Hepatocyte (in vitro differentiated cells): Measurements from ENCODE around the gene GDF11. TPM values are rescaled to one million over a fixed set of nuclear protein-coding genes. Genes with fewer than 3 reads are reported as not detected.

Experiments
- DNase-seq: peaks from one replicate; pipeline ENCODE4 v3.0.0-alpha.2; 2016; ENCODE audit warnings: low spot score
- H2AFZ ChIP-seq: fragments of 200-600 bp; sonication (generic); 2 replicates; pipeline ENCODE4 v1.6.0; 2016; ENCODE audit warnings: antibody characterized with exemption, mild to moderate bottlenecking
- H3K27ac ChIP-seq: fragments of 200-600 bp; sonication (generic); 2 replicates; pipeline ENCODE4 v1.5.1; 2016; ENCODE audit warnings: mild to moderate bottlenecking
- H3K27me3 ChIP-seq: fragments of 200-600 bp; sonication (generic); 2 replicates; pipeline ENCODE4 v1.6.1; 2016
- H3K36me3 ChIP-seq: fragments of 200-600 bp; sonication (generic); replicated peaks from 2 replicates; pipeline ENCODE4 v1.5.1; 2016; ENCODE audit warnings: low read depth; ENCODE audit not compliant: insufficient read depth
- H3K4me1 ChIP-seq: fragments of 200-600 bp; sonication (generic); 2 replicates; pipeline ENCODE4 v1.5.1; 2016; ENCODE audit warnings: mild to moderate bottlenecking, moderate library complexity; ENCODE audit not compliant: insufficient read depth
- H3K4me2 ChIP-seq: fragments of 200-600 bp; sonication (generic); 2 replicates; pipeline ENCODE4 v1.6.0; 2016
- H3K4me3 ChIP-seq: fragments of 200-600 bp; sonication (generic); 2 replicates; pipeline ENCODE4 v1.5.1; 2016; ENCODE audit warnings: mild to moderate bottlenecking
- H3K79me2 ChIP-seq: fragments of 200-600 bp; sonication (generic); 2 replicates; pipeline ENCODE4 v1.6.0; 2017; ENCODE audit warnings: mild to moderate bottlenecking
- H3K9me2 ChIP-seq: fragments of 200-600 bp; sonication (generic); replicated peaks from 2 replicates; pipeline ENCODE4 v1.6.0; 2017; ENCODE audit warnings: mild to moderate bottlenecking; ENCODE audit not compliant: insufficient read depth
- H3K9me3 ChIP-seq: fragments of 200-600 bp; sonication (generic); 2 replicates; pipeline ENCODE4 v1.5.1; 2016; ENCODE audit warnings: low read depth, mild to moderate bottlenecking
- H4K20me1 ChIP-seq: fragments of 200-600 bp; sonication (generic); 2 replicates; pipeline ENCODE4 v1.6.0; 2016; ENCODE audit warnings: mild to moderate bottlenecking; ENCODE audit not compliant: insufficient read depth, poor library complexity, severe bottlenecking
- CTCF ChIP-seq: fragments of 200-600 bp; sonication (generic); IDR thresholded peaks from 2 replicates; pipeline ENCODE4 v1.5.1; 2016; ENCODE audit warnings: antibody characterized with exemption, mild to moderate bottlenecking; ENCODE audit not compliant: poor library complexity
- EZH2 ChIP-seq: fragments of 200-600 bp; sonication (generic); IDR thresholded peaks from 2 replicates; pipeline ENCODE4 v1.6.1; 2016; ENCODE audit warnings: antibody characterized with exemption, mild to moderate bottlenecking, borderline replicate concordance
- EZH2phosphoT487 ChIP-seq: fragments of 200-600 bp; sonication (generic); IDR thresholded peaks from one replicate; pipeline ENCODE4 v1.6.1; 2018; ENCODE audit warnings: antibody characterized with exemption, mild to moderate bottlenecking, low read depth, moderate library complexity; ENCODE audit not compliant: unreplicated experiment, severe bottlenecking
- WGBS: methylation state at CpG from one replicate; pipeline ENCODE4 v1.1.6; 2016; ENCODE audit warnings: low lambda C conversion rate; ENCODE audit errors: missing lambda C conversion rate; 5-methylcytosine and 5-hydroxymethylcytosine counted together
- polyA plus RNA-seq: library from polyadenylated mRNA; unstranded; fragments of >200 nt; fragmentation: Nextera tagmentation; extraction: Ambion mirVana; gene quantifications from 2 replicates; pipeline ENCODE4 v1.2.1, GENCODE V29; 2016
- total RNA-seq: library from RNA; depleted of rRNA; stranded (reverse); fragments of >200 nt; gene quantifications from 2 replicates; pipeline ENCODE4 v1.2.3, GENCODE V29; 2014

The GDF11 gene
- total and polyA plus RNA-seq, 2 experiments from 2014 or later = 4.1 to 7.9 TPM

- no peaks in the 10 kb centered on the region for H3K36me3 ChIP-seq
- peak overlapping the region; percentile 98 for H3K4me2 ChIP-seq
- H3K9me3 ChIP-seq = no peaks in the 10 kb centered on the region
- no peaks in the 10 kb centered on the region for H3K79me2 ChIP-seq
- H3K4me1 ChIP-seq = no peaks in the 10 kb centered on the region
- no peak overlapping the region for H3K27ac ChIP-seq
- H2AFZ ChIP-seq = no peak overlapping the region
- WGBS = 54% methylated on average over 5 of the region's 5 CpGs
- peaks cover 50% of the 10 kb centered on the region for H3K27me3 ChIP-seq
- no peak overlapping the region for H3K4me3 ChIP-seq
- no peaks in the 10 kb centered on the region for H3K9me2 ChIP-seq
- TF ChIP-seq CTCF = peak; percentile 29
- no peak for TF ChIP-seq EZH2phosphoT487
- no peaks in the 10 kb centered on the region for H4K20me1 ChIP-seq
- DNase-seq = no peak
Observed at GRCh38 chr12:55705782-55706402, 37.0 kb upstream of the GDF11 start.

GRCh38 chr12:55706568-55707218 lies 36.2 kb upstream of the GDF11 start:
- Histone ChIP-seq H2AFZ (no peak overlapping the region), H3K9me2 (no peaks in the 10 kb centered on the region), H3K79me2 (no peaks in the 10 kb centered on the region), H3K27me3 (peaks cover 51% of the 10 kb centered on the region), H3K4me1 (no peaks in the 10 kb centered on the region), H4K20me1 (no peaks in the 10 kb centered on the region), H3K27ac (no peak overlapping the region), H3K9me3 (no peaks in the 10 kb centered on the region), H3K4me3 (no peak overlapping the region), H3K36me3 (no peaks in the 10 kb centered on the region), H3K4me2 (peak overlapping the region; percentile 98)
- DNase-seq = no peak
- TF ChIP-seq CTCF (no peak), EZH2 (no peak), EZH2phosphoT487 (no peak)
- 67% methylated on average over 2 of the region's 2 CpGs for WGBS

DNA sequence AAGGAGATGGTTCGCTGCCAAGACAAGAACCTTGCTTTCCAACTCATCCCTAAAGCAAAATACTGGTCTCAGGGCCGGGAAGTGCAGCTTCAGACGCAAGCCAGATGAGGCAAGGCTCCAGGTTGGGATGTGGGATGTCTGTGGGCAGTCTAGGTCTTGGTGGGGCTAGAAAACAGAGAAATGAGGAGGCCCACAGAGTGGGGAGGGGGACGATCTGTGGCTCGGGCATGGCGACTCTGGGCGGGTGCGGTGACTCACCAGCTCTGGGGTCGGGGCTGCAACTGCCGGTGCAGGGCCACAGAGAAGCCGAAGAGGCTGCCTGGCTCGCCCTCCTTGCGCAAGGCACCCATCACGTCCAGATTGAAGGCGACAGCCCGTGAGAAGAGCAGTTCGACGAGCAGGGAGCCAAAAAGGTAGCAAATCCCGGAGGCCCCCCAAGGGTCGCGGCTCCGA lies 35.7 kb upstream of the GDF11 start:
- peak overlapping the region; percentile 76 for H2AFZ ChIP-seq

More for the DNA sequence above, 35.7 kb upstream of the GDF11 start:
- Histone ChIP-seq H3K27ac (no peak overlapping the region), H3K27me3 (peaks cover 51% of the 10 kb centered on the region), H3K79me2 (no peaks in the 10 kb centered on the region), H3K9me3 (no peaks in the 10 kb centered on the region), H3K4me2 (peak overlapping the region; percentile 98), H3K4me1 (no peaks in the 10 kb centered on the region), H4K20me1 (no peaks in the 10 kb centered on the region), H3K9me2 (no peaks in the 10 kb centered on the region), H3K36me3 (no peaks in the 10 kb centered on the region), H3K4me3 (peak overlapping the region; percentile 42)
- WGBS = 4% methylated on average over 16 of the region's 22 CpGs
- peak; percentile 56 for DNase-seq
- TF ChIP-seq EZH2phosphoT487 = no peak
- TF ChIP-seq EZH2 = no peak
- no peak for TF ChIP-seq CTCF
